ENCODE measurements around the gene THBS4.

The THBS4 gene

DNA sequence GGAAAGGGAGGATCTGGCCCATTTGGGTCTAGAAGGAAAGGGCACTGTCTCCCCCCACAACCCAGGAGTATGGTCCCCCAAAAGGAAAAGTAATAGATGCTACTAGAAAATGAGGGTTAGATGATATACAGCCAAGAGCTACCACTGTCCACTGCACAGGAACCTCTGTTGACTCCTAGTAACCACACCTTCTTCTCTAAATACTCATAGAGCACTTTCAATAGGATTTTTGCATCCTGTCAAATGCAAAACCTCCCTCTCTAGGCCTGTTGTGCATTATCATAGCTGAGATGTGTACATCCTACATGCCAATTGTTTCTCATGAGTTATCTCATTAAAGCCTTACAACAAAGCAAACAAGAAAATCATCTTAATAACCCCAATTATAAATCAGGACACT, 66.8 kb downstream of the THBS4 start:
- Histone ChIP-seq H3K9me2 (replicated peaks; ENCODE audit: control insufficient read depth, low read length) (no peaks in the 10 kb centered on the region), H3K27ac (ENCODE audit: low read depth, low read length) (no peak overlapping the region), H3K4me2 (ENCODE audit: low read length) (no peak overlapping the region), H3K27me3 (ENCODE audit: control insufficient read depth, low read length) (no peaks in the 10 kb centered on the region), H4K20me1 (ENCODE audit: control insufficient read depth, insufficient read depth, low read depth, low read length) (no peaks in the 10 kb centered on the region), H3K9me3 (ENCODE audit: control insufficient read depth, insufficient read depth, low read length) (no peaks in the 10 kb centered on the region), H3F3A (ENCODE audit: control insufficient read depth, insufficient read depth) (no peaks in the 10 kb centered on the region), H3K4me3 (ENCODE audit: low read length) (no peak overlapping the region), H3K4me1 (ENCODE audit: control insufficient read depth, low read length) (no peaks in the 10 kb centered on the region), H3K79me2 (ENCODE audit: control insufficient read depth, low read length) (no peaks in the 10 kb centered on the region), H3K36me3 (ENCODE audit: control insufficient read depth, low read length) (no peaks in the 10 kb centered on the region)
- TF ChIP-seq CTCF (IDR thresholded peaks at IDR 0.05; ENCODE audit: low read depth, low read length, poor library complexity, severe bottlenecking) (no peak), EZH2phosphoT487 (IDR thresholded peaks at IDR 0.05; ENCODE audit: borderline replicate concordance, low read length) (no peak)

DNA sequence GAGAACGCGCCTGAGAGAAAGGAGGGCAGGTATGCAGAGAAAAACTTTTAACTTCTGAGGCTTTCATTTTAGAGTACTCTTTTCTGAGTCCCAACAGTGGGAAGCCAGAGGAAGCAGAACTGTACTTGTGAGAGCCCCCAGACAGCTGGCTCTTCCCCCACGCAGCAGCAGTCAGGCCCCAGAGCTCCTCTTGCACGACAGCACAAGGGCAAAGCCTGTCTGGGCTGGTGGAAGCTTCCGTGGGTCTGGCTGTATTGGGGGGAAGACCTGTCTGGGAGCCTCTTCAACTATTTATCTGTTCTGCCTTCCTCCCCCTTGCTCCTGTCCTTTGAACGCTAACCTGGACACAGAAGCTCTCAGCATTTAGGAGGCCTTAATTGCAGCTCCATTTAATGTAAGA, 68.2 kb downstream of the THBS4 start:
- H3K79me2 ChIP-seq (ENCODE audit: control insufficient read depth, low read length) = no peaks in the 10 kb centered on the region
- H3K27me3 ChIP-seq (ENCODE audit: control insufficient read depth, low read length) = no peaks in the 10 kb centered on the region
- no peaks in the 10 kb centered on the region for H3K36me3 ChIP-seq (ENCODE audit: control insufficient read depth, low read length)
- TF ChIP-seq EZH2phosphoT487 (IDR thresholded peaks at IDR 0.05; ENCODE audit: borderline replicate concordance, low read length) (no peak), CTCF (IDR thresholded peaks at IDR 0.05; ENCODE audit: low read depth, low read length, poor library complexity, severe bottlenecking) (no peak)
- no peaks in the 10 kb centered on the region for H4K20me1 ChIP-seq (ENCODE audit: control insufficient read depth, insufficient read depth, low read depth, low read length)
- H3K27ac ChIP-seq (ENCODE audit: low read depth, low read length) = no peak overlapping the region
- no peak overlapping the region for H3K4me2 ChIP-seq (ENCODE audit: low read length)
- no peaks in the 10 kb centered on the region for H3K9me2 ChIP-seq (replicated peaks; ENCODE audit: control insufficient read depth, low read length)
- no peaks in the 10 kb centered on the region for H3F3A ChIP-seq (ENCODE audit: control insufficient read depth, insufficient read depth)
- H3K9me3 ChIP-seq (ENCODE audit: control insufficient read depth, insufficient read depth, low read length) = no peaks in the 10 kb centered on the region
- H3K4me1 ChIP-seq (ENCODE audit: control insufficient read depth, low read length) = no peaks in the 10 kb centered on the region
- H3K4me3 ChIP-seq (ENCODE audit: low read length) = no peak overlapping the region

- 0 out of 2 replicates have a peak, but pooled peaks cover 4% of the 10 kb centered on the region for H3K27me3 ChIP-seq (ENCODE audit: control insufficient read depth, low read length)
- no peaks in the 10 kb centered on the region for H3K36me3 ChIP-seq (ENCODE audit: control insufficient read depth, low read length)
- no peaks in the 10 kb centered on the region for H3K79me2 ChIP-seq (ENCODE audit: control insufficient read depth, low read length)
- no peaks in the 10 kb centered on the region for H4K20me1 ChIP-seq (ENCODE audit: control insufficient read depth, insufficient read depth, low read depth, low read length)
- no peak overlapping the region for H3K4me3 ChIP-seq (ENCODE audit: low read length)
- H3K9me2 ChIP-seq (replicated peaks; ENCODE audit: control insufficient read depth, low read length) = no peaks in the 10 kb centered on the region
- H3K4me1 ChIP-seq (ENCODE audit: control insufficient read depth, low read length) = no peaks in the 10 kb centered on the region
- H3K27ac ChIP-seq (ENCODE audit: low read depth, low read length) = no peak overlapping the region
- H3F3A ChIP-seq (ENCODE audit: control insufficient read depth, insufficient read depth) = no peaks in the 10 kb centered on the region
- no peaks in the 10 kb centered on the region for H3K9me3 ChIP-seq (ENCODE audit: control insufficient read depth, insufficient read depth, low read length)
- H3K4me2 ChIP-seq (ENCODE audit: low read length) = no peak overlapping the region
- no peak for TF ChIP-seq CTCF (IDR thresholded peaks at IDR 0.05; ENCODE audit: low read depth, low read length, poor library complexity, severe bottlenecking)
- TF ChIP-seq EZH2phosphoT487 (IDR thresholded peaks at IDR 0.05; ENCODE audit: borderline replicate concordance, low read length) = no peak
These were observed 70.7 kb downstream of the THBS4 start for GRCh38 chr5:80105698-80106439.
